Measurements from ENCODE around the gene ZEB1.
"Not testable (repeated sequence)": the region's sequence is repeated elsewhere in the genome, so short reads cannot be mapped to it uniquely, and the experiment has no call there.

The ZEB1 gene

DNA sequence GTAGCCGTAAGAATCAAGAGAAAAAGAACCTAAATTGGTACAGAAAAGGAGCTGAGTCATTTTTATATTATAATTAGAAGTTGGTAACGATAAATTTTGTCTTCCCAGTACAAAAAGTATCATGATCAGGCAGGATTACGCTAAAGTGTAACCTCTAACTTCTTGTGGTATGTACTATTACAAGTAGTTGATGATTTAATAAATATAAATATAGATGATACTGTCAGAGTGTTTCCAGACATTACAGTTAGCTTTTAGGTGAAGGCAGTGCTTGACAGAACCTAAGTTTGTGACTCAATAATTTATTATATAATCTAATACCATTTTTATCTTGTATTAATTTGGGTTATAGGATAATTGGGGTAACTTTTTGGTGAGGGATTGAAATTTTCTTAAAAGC, 53.4 kb downstream of the ZEB1 start:
- DNase-seq = no peak

DNA sequence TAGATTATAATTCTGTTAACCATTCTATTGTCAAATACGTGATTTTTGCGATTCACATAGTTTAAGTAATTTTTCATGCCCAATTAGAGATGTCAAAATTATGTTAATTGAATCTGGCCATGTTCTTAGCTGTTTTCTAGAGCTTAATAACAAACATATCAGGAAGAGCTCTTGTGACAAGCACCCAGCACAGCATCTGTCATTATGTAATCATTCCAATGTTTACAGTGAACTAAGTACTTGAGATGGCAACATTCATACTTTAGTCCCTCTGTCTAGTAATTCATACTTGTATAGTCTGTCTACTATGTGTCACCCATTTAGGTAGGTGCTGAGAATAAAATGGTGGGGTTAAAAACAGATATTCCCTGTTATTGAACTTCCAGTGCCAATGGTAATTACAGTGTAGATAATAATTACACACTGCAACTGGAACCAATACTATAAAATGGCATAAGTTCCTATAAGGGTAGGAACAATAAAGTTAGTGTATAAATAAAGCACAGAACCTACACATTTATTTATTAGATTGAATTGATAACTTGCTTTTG, 55.2 kb downstream of the ZEB1 start:
- DNase-seq = no peak

DNA sequence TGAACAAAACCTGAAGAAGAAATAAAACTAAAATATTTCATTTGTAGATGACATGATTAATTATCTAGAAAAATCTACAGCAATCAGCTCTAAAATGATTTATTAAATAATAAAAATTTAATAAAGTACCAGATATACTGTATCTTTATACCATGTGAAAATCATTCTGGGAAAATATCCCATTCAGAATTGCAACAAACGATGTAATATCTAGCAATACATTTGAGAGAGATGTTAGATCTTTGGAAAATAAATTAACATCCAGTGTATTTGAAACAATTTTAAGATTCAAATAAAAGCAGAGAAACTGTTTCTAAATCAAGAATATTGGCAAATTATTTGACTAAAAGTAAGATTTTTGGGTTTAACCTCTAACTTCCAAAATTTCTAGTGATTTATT, 62.2 kb downstream of the ZEB1 start:
- no peak for DNase-seq

DNA sequence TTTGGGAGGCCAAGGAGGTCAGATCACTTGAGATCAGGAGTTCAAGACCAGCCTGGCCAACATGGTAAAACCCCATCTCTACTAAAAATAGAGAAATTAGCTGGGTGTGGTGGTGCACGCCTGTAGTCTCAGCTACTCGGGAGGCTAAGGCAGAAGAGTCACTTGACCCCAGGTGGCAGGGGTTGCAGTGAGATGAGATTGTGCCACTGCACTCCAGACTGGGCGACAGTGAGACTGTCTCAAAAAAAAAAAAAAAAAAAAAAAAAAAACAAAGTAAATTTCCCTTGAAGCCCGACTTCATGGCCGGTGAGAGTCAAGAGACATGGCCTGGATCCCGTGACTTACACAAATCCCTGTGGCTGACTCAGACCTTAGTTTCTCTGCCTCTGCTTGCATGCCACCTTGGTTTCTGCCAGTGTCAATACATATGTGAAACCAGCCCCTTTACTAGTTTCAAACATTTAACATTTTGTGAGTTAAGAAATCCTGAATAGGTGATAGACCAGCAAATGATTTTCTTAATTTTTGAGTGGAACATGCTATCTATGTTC, 62.8 kb downstream of the ZEB1 start:
- DNase-seq = no peak

DNA sequence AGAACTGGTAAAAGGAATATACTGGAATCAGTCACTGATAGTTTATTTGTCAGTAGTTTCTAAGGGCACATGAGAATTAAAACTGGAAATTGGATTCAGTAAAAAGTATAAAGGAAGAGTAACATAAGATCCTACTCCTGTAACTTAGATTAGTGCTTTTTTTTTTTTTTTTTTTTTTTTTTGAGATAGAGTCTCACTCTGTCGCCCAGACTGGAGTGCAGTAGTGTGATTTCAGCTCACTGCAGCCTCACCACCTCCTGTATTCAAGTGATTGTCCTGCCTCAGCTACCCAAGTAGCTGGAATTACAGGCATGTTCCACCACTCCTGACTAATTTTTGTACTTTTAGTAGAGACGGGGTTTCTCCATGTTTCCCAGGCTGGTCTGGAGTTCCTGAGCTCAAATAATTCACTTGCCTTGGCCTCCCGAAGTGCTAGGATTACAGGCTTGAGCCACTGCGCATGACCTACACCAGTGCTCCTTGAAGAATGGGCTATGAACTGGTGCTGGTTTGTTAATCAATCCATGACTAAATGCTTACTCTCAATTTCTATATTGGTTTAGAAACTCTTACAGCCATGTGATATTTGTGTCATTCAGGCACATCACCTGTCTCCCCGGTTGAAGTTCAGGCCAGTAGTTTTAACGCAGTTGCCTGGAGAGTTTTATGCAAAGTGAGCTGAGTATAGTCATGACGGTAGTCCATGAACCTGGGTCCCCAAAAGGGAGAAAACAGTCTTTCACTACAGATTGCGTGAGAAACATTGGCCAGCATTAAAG, 65.0 kb downstream of the ZEB1 start:
- no peak for DNase-seq

DNA sequence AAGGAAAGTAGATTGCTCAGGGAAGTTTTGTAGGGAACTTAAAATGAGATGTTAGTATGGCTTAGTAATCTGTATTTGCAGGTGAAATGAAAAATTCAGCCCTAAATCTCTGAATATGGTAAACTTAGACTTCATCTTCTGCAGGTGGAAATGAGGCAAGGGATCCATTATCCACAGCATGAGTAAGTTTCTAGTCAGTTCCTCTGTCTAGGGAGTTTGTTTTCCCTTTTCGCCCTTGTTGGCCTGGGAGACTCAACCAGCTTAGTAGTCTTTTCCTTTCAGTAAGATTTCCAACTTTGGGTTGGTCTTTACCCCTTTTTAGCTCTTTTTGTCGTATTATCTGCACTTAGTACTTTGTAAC, 65.6 kb downstream of the ZEB1 start:
- no peak for DNase-seq

DNA sequence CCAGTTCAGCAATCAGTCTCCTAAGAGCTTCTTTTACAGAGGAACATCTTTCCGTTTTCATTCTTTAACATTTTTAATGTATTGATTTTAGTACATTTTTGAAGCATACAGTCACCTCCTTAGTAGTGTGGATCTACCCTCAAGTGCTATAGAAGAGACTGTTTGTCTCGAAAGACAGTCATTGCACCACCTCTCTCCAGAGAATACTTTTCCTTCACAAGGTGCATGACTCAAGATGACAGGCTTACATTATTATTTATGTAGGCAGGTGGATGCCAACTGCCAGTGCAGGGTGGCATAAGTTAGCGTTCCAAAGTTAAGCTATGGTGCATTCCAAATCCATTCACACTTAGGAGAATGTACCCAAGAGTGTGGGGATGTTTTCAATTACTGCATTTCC, 71.8 kb downstream of the ZEB1 start:
- DNase-seq = no peak

DNA sequence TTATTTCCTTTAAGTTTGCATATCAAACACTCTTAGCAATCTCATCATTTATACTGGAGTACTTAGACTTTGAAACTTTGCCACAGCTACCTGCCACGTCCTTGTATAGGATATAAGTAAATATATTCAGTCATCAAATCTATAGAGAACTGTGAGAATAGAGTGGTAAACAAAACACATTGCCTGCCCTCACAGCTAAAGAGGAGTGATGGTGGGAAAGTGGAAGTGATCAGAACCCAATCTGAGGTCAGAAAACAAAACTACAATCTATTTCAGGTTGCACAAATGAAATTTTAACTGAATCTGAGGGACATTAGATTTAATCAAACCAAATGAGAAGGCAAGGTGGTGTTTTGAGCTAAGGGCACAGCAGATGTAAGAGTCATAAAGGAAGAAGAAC, 74.8 kb downstream of the ZEB1 start:
- DNase-seq = no peak

DNA sequence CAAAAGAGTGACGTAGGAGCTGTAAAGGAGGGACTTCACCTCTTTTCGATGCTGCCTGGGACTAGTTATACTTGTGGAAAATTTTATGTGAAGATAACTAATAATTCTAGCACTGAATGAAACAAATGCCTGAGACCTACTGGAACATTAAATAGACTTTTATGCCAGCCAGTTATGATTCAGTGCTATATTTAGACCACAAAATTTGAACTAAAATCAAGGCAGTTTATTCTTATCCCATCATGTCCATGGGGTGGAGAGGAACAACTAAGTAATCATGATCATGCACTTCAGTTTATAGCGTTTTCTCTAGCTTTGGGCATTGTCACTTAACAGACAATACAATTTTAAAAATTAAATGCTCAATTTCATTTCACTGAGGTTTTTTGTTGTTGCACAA, 76.7 kb downstream of the ZEB1 start:
- DNase-seq = no peak

DNA sequence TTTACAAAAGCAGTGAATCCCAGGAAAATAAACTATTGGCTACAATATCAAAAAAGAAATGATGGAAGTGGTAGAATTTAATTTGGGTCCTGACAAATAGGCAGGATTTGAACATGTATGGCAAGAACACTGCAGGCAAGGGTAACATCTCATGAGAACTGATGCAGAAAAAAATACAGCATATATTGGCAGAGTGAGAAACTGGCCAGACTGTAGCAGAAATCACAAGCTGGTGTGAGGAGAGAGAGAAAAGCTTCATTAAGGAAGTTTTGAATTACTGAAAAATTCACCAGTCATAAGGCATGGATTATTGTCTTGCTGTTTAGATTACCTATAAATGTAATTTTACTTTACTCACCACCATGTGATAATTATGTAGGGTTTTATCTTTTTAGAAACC, 77.4 kb downstream of the ZEB1 start:
- no peak for DNase-seq

DNA sequence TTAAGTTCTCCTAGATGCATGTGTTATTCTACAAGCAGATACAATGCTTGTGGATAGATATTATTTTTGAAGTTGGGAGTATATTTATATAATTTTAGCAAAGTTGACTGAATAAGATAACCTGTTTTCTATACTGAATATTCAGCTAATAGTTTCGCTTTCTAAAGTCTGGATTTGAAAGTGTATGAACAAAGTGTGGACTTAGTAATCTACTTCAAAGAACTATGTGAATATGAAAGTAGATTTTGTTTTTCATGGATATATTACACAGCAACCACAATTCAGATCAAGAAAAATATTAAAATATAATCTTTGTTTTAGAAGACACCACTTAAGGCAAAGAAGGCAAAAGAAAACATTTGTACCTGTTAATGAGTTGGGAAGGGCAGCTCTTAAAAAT, 78.8 kb downstream of the ZEB1 start:
- no peak for DNase-seq

DNA sequence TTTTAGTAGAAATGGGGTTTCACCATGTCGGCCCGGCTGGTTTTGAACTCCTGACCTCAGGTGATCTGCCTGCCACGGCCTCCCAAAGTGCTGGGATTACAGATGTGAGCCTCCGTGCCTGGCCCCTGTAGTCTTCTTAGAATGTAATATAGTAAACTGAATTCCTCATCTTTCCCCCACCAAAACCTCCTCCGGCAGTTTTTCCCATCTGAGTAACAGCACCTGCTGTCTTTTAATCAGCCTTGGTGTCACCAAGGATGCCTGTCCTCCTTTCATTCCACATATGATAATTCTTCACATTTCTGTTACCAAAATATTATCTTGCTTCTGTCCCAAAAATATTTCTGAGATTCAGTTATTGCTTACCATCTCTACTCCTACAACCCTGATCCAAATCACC, 80.2 kb downstream of the ZEB1 start:
- DNase-seq = no peak

DNA sequence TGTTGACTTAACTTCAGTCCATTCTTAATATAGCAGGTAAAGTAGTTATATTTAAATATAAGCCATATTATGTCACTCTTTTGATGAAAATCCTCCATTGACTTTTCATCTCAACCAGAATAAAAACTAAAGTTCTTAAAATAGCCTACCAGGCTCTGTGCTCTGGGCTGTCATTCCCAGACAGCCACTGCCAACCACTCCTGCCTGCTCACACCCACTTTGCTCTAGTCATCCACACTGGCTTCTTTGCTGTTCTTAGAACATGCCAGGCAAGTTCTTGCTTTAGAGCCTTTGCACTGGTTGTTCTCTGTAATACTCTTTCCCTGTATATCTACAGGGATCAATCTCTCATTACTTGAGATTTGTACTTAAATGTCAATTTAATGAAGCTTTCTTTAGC, 80.6 kb downstream of the ZEB1 start:
- DNase-seq = no peak

DNA sequence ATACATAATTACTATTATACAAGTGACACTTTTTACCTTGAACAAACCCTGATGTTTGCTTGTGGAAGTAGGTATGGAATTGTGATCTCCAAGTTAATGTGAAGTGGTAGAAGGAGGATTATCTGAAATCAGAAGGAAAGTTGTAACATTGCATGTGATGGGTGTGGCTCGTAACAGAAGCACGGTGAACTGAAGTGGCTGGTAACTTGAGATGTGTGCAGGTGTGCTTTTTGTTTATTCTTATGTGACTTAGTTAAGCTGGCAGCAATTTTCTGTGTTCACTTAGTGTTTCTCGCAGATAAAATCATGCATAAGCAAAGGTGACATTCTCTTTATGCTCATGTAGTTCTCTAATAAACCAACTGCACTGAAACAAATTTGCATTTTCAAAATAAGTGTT, 82.3 kb downstream of the ZEB1 start:
- DNase-seq = no peak

DNA sequence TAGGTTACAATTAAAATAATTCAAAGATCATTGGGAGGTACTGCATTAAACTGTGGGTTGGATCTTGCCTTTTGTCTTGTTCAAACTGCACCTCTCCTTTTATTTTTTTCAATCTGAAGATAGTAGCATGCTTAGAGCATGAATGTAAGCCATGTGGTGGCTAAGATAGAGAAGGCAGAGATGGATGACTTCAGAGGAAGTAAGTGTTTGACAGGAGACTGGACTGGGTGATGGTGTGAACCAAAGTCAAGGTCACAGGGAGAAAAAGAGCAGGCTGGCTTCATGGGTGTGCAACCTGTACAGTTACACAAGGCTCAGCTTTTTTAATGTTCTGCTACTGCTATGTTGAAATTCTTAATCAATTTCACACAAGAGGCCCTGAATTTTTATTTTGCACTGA, 85.6 kb downstream of the ZEB1 start:
- DNase-seq = no peak

DNA sequence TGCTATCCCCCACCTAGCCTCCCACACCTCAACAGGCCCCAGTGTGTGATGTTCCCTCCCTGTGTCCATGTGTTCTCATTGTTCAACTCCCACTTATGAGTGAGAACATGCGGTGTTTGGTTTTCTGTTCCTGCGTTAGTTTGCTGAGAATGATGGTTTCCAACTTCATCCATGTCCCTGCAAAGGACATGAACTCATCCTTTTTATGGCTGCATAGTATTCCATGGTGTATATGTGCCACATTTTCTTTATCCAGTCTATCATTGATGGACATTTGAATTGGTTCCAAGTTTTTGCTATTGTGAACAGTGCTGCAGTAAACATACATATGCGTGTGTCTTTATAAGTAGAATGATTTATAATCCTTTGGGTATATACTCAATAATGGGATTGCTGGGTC, 86.8 kb downstream of the ZEB1 start:
- DNase-seq = not testable (repeated sequence)

DNA sequence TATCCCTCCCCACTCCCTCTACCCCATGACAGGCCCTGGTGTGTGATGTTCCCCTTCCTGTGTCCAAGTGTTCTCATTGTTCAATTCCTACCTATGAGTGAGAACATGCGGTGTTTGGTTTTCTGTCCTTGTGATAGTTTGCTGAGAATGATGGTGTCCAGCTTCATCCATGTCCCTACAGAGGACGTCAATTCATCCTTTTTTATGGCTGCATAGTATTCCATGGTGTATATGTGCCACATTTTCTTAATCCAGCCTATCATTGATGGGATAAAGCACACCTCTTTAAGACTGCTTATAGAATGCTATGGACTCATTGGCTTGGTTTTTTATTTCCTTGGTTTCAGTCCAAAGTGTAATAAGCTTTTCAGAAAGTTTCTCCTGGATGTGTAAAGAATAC, 93.4 kb downstream of the ZEB1 start:
- not testable (repeated sequence) for DNase-seq

DNA sequence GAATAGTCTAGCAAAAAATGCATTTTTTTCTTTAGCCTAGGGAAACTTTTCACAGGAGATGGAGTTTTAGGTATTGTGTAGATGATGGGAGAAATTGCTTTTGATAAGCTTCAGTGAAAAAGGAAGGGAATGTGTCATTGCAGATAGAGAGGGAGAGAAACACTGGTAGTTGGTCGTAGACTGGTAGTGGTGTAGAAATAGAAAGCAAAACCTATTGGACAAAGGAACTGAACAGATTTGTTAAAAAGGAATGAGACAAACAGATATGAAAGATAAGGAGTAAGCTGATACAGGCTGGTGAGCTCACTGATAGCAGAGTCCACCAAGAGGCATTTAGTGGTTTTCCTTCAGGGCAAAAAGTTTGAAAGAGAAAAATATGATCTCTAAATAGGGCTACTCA, 94.3 kb downstream of the ZEB1 start:
- no peak for DNase-seq

DNA sequence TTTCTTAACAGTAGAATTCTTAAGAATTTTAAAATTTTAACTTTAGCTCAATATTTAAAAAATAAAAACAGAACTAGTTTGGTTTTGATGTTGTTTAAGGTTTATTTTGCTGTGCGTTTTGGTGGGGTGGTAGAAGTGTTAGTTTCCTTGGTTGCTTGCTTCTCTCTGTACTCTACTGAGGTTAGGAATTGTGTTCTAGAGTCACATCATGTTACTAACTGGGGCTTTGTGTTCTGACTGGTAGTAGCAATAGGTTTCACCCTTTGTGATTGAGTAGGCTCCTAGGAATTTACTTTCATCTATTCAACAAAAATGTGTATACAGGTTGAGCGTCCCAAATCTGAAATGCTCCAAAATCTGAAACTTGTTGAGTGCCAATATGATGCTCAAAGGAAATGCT, 99.5 kb downstream of the ZEB1 start:
- DNase-seq = no peak

DNA sequence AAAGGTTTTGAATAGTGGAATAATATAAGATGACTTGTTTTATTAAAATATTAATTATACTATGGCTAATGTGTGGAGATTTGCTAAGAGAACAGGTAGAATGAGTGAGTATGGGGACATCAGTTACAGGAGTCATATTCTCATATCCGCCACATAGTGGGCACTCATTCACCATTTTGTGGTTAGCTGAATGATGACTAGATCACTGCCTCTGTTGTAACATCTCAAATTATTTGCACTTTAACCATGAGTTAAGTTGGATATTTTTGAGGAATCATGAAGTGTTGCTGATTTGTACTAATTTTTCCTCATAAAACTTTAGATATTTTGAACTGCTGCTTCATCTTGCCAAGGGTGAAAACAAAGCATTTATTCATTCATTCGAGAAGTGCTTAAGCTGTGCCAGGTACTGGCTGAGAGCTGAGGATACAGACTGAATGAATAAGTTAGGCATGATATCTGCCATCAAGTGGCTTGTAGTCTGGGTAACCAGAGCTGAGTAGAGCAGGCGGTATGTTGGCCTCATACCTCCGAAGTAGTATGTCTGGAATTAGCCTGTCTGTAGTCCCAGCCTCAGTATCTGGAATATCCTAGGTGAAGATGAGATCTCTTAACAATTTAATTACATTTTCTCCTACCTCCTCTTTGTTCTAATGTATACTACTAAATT, 100.5 kb downstream of the ZEB1 start:
- DNase-seq = peak in 1 of 2 donors; percentile 1

DNA sequence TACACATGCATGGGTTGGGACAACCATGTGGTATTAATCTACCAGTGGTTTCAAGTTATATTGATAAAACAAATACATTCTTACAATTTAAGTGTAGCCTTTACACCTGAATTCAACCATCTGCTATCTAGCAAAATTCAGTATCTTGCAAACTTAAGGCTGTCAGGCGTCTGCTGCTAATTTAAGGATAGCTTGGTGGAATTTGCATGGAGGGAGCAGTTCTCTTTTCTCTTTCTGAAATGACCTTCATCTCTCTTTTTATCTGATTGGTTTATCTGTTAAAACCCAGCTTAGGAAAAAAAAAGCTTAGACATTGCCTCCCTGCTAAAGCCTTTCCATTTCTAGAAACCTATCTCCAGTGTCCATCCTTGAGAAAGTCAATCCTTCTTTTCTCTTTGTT, 102.3 kb downstream of the ZEB1 start:
- DNase-seq = no peak

DNA sequence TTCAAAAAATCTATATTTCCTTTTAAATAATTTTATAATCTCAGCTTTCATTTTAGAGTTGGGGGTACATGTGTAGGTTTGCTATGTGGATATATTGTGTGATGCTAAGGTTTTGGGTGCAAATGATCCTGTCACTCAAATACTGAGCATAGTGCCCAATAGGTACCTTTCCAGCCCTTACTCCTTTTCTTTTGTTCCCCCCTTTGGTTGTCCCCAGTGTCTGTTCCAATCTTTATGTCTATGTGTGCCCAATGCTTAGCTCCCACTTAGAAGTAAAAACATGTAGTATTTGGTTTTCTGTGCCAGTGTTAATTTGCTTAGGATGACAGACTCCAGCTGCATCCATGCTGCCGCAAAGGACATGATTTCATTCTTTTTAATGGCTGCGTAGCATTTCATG, 103.6 kb downstream of the ZEB1 start:
- no peak for DNase-seq

DNA sequence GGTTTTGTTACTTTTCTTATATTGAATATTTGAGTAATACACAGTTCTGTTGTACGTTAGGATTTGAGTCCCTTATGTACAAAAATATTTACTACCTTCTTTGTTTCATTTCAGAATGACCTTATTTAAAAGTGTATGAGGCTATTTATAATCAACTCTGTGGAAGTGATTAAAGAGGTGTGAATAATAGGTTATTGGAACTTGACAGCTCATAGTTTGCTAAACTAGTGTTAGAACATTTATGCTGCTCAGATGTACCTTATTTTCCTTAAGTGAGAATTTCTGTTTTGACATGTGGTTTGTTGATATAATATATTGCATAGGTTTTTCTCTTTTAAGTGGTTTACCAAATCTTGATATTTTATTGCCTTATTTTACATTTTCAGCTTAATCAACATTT, 105.5 kb downstream of the ZEB1 start:
- no peak for DNase-seq

DNA sequence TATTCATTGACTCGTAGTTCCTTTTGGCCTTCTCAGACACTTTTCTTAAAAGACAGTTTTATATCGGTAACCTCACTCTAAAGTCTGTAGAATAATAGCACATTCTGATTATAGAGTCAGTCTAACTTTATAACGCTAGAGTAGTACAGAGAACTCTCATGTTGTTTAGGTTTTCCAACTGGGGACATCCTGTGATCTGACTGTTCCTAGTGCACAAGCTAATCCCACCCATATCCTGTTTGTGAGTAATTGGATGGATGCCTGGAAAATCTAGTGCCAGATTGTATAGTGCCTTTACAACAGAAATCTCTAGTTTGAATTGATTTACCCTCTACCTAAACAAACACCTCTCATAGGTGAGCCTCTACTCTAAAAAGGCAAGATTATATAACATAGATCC, 107.4 kb downstream of the ZEB1 start:
- no peak for DNase-seq

Measured in hippocampal formation (tissue), 2 donors.